ENCODE data around the gene SLC1A2. TPM values are rescaled to one million over a fixed set of nuclear protein-coding genes. Genes with fewer than 3 reads are reported as not detected.

Gene SLC1A2
- 0.07 and 0.44 TPM in 2 replicates for total RNA-seq
- long read RNA-seq, result 0 reads

DNA sequence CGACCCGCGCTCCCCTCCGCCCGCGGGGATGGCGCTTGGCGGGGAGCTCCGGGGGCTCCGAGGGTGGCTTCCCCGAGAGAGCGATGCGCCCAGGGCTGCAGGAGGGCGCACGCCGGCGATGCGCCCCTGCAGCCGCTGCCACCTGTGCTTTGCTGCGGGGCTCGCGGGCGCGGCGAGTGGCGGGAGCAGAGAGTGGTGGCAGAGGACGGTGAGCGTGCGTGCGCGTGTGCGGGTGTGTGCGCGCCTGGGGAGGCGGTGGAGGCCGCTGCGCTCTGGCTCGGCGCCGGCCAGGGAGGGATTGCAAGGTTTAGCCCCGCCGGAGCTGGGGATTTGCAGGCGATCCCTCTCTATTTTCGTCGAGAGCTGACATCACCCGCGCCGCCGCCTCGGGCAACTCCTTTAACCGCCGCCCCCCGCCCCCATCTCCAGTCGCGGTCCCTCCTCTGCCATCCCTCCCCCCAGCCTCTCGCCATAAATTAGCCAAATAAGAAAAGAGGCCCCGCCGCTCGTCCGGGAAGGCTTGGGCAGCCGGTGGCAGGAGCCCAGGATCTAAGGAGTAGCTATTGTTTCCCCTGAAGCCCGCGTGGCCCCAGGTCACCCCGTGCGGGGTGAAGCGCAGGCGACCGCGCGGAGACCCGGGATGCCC is at the start of gene SLC1A2:
Gene SLC1A2, minus strand, starts transcription at position 375 of the 646 bp plus-strand sequence. CDS start 592 bp downstream, outside the sequence.
- H3K4me1 Mint-ChIP-seq (ENCODE audit: low read depth), result peaks cover 5% of the 10 kb centered on the region
- TF ChIP-seq, protein P1, sequence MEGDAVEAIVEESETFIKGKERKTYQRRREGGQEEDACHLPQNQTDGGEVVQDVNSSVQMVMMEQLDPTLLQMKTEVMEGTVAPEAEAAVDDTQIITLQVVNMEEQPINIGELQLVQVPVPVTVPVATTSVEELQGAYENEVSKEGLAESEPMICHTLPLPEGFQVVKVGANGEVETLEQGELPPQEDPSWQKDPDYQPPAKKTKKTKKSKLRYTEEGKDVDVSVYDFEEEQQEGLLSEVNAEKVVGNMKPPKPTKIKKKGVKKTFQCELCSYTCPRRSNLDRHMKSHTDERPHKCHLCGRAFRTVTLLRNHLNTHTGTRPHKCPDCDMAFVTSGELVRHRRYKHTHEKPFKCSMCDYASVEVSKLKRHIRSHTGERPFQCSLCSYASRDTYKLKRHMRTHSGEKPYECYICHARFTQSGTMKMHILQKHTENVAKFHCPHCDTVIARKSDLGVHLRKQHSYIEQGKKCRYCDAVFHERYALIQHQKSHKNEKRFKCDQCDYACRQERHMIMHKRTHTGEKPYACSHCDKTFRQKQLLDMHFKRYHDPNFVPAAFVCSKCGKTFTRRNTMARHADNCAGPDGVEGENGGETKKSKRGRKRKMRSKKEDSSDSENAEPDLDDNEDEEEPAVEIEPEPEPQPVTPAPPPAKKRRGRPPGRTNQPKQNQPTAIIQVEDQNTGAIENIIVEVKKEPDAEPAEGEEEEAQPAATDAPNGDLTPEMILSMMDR (IDR thresholded peaks at IDR 0.05; ENCODE audit: unreplicated experiment), result peak; percentile 26
- H3K9me3 Mint-ChIP-seq (ENCODE audit: low read depth), result no peaks in the 10 kb centered on the region
- peak; percentile 19 for DNase-seq (ENCODE audit: low spot score, unreplicated experiment)
- no peak within 1 kb of the TSS for H3K27ac Mint-ChIP-seq
- no peaks in the 10 kb centered on the region for H3K36me3 Mint-ChIP-seq (ENCODE audit: insufficient read depth)
- peaks cover 90% of the 10 kb centered on the region for H3K27me3 Mint-ChIP-seq
- peak within 1 kb of the TSS; percentile 71 for H3K4me3 Mint-ChIP-seq (ENCODE audit: low read depth)

DNA sequence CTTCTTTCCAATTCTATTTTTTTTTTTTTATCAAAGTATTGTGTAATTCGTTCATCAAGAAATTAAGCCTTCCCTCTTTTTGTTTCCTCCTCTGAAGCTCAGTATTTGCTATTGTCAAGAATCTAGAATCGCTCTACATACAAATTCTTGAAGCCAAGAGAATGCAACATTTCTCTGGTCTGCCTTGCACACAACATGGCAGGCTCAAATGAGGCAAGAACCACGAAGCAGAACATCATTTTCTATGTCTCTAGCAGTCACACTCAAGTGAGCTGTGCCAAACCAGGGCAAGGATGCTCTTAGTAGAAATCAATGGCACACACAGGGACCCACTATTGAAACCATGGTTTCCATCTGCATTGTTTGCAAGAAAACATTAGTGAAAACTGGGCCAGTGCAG is 46.7 kb upstream of the SLC1A2 start:
- peaks cover 4% of the 10 kb centered on the region for H3K27me3 Mint-ChIP-seq

DNA sequence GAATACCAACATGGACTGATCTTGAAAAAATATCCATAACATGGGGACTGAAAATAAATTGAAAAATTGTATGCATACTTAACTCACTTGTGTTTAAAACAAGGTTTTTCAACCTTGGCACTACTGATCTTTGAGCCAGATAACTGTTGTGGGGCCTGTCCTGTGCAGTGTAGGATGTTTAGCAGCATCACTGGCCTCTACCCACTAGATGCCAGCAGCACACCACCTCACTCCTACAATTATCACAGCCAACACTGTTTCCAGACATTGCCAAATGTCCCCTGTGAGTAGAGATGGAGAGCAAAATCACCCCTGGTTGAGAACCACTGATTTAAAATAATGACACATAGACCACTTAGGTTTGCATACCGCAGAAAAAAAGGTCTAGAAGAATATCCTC is 45.0 kb upstream of the SLC1A2 start:
- Mint-ChIP-seq H3K4me1 (ENCODE audit: low read depth) (no peaks in the 10 kb centered on the region), H3K4me3 (ENCODE audit: low read depth) (no peak overlapping the region), H3K9me3 (ENCODE audit: low read depth) (no peaks in the 10 kb centered on the region), H3K36me3 (ENCODE audit: insufficient read depth) (no peaks in the 10 kb centered on the region), H3K27ac (no peak overlapping the region), H3K27me3 (peaks cover 4% of the 10 kb centered on the region)
- TF ChIP-seq, protein P1 (IDR thresholded peaks at IDR 0.05; ENCODE audit: unreplicated experiment), result peak; percentile 22
- DNase-seq (ENCODE audit: low spot score, unreplicated experiment), result no peak

More for the DNA sequence above, 46.7 kb upstream of the SLC1A2 start:
- Mint-ChIP-seq H3K4me1 (ENCODE audit: low read depth) (no peaks in the 10 kb centered on the region), H3K9me3 (ENCODE audit: low read depth) (no peaks in the 10 kb centered on the region), H3K4me3 (ENCODE audit: low read depth) (no peak overlapping the region), H3K27ac (no peak overlapping the region), H3K36me3 (ENCODE audit: insufficient read depth) (no peaks in the 10 kb centered on the region)
- TF ChIP-seq, protein P1 (IDR thresholded peaks at IDR 0.05; ENCODE audit: unreplicated experiment), result no peak
- DNase-seq (ENCODE audit: low spot score, unreplicated experiment), result no peak

DNA sequence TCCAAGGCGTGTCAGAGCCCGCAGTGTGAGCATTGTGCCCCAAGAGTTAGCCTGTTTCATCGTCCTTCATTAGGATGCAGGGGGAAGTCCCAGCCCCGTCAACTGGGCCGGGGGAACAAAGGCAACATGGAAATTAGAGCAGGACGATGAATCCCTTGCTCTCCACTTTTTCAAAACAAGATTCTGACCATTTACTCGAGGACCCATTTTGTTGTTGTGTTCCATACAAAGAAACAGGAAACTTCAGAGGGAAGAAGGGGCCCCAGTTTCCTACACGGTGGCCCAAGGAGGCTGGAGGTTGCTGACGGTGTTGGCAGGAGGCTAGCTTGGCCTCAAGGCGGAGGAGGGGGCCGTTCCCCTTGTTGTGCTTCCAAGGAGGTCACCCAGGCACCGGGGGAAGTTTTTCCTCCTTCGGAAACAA is 44.0 kb upstream of the SLC1A2 start:
- Mint-ChIP-seq H3K4me1 (ENCODE audit: low read depth) (no peaks in the 10 kb centered on the region), H3K4me3 (ENCODE audit: low read depth) (no peak overlapping the region), H3K27me3 (no peaks in the 10 kb centered on the region), H3K36me3 (ENCODE audit: insufficient read depth) (no peaks in the 10 kb centered on the region), H3K9me3 (ENCODE audit: low read depth) (no peaks in the 10 kb centered on the region), H3K27ac (no peak overlapping the region)
- TF ChIP-seq, protein P1 (IDR thresholded peaks at IDR 0.05; ENCODE audit: unreplicated experiment), result no peak
- DNase-seq (ENCODE audit: low spot score, unreplicated experiment), result no peak

DNA sequence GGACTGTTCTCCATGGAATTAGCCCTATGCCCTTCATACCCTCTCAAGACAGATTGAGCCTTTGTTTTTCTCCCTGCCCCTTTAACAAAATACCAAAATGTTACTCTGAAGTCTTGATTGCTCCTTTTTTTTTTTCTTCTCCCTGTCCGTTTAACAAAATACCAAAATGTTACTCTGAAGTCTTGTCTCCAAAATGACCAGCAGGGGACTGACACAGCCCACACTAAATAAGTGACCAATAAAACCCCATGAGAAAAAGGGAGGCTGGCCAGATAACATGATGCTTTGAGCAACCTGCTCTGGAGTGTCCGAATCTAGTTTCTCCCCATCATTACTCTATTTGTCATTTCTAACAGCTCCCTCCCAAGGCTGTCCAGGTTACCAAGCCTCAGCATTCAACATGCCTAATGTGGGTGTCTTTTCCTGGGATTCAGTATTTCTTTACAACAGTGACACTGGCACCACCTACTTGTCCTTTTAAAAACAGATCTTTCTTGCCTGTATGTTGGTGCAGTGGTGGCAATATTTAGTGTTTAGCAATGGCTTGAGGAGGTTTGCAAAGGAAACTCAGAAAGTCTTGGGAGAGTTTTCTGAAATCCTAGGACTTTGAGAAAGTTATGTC is 42.7 kb upstream of the SLC1A2 start:
- Mint-ChIP-seq H3K9me3 (ENCODE audit: low read depth) (no peaks in the 10 kb centered on the region), H3K4me1 (ENCODE audit: low read depth) (no peaks in the 10 kb centered on the region), H3K27me3 (no peaks in the 10 kb centered on the region), H3K27ac (no peak overlapping the region), H3K4me3 (ENCODE audit: low read depth) (no peak overlapping the region), H3K36me3 (ENCODE audit: insufficient read depth) (no peaks in the 10 kb centered on the region)
- TF ChIP-seq, protein P1 (IDR thresholded peaks at IDR 0.05; ENCODE audit: unreplicated experiment), result no peak
- DNase-seq (ENCODE audit: low spot score, unreplicated experiment), result no peak
